ENCODE results near the gene MAN1C1. TPM values are rescaled to one million over a fixed set of nuclear protein-coding genes. Genes with fewer than 3 reads are reported as not detected.

The MAN1C1 gene
- total and polyA plus RNA-seq, 9 of the 15 experiments (the other 6 are each of a cell fraction or from before 2014, with no cell fraction given), result 0.04 to 0.44 (median 0.10) TPM; not detected in 3

- TF ChIP-seq, protein P1, sequence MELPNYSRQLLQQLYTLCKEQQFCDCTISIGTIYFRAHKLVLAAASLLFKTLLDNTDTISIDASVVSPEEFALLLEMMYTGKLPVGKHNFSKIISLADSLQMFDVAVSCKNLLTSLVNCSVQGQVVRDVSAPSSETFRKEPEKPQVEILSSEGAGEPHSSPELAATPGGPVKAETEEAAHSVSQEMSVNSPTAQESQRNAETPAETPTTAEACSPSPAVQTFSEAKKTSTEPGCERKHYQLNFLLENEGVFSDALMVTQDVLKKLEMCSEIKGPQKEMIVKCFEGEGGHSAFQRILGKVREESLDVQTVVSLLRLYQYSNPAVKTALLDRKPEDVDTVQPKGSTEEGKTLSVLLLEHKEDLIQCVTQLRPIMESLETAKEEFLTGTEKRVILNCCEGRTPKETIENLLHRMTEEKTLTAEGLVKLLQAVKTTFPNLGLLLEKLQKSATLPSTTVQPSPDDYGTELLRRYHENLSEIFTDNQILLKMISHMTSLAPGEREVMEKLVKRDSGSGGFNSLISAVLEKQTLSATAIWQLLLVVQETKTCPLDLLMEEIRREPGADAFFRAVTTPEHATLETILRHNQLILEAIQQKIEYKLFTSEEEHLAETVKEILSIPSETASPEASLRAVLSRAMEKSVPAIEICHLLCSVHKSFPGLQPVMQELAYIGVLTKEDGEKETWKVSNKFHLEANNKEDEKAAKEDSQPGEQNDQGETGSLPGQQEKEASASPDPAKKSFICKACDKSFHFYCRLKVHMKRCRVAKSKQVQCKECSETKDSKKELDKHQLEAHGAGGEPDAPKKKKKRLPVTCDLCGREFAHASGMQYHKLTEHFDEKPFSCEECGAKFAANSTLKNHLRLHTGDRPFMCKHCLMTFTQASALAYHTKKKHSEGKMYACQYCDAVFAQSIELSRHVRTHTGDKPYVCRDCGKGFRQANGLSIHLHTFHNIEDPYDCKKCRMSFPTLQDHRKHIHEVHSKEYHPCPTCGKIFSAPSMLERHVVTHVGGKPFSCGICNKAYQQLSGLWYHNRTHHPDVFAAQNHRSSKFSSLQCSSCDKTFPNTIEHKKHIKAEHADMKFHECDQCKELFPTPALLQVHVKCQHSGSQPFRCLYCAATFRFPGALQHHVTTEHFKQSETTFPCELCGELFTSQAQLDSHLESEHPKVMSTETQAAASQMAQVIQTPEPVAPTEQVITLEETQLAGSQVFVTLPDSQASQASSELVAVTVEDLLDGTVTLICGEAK (IDR thresholded peaks at IDR 0.05), result peak; percentile 95
- TF ChIP-seq, protein P1 (CRISPR knock-in tag; IDR thresholded peaks at IDR 0.05), result no peak
- peak; percentile 13 for TF ChIP-seq NFIC (IDR thresholded peaks at IDR 0.05)
- TF ChIP-seq, protein P2, sequence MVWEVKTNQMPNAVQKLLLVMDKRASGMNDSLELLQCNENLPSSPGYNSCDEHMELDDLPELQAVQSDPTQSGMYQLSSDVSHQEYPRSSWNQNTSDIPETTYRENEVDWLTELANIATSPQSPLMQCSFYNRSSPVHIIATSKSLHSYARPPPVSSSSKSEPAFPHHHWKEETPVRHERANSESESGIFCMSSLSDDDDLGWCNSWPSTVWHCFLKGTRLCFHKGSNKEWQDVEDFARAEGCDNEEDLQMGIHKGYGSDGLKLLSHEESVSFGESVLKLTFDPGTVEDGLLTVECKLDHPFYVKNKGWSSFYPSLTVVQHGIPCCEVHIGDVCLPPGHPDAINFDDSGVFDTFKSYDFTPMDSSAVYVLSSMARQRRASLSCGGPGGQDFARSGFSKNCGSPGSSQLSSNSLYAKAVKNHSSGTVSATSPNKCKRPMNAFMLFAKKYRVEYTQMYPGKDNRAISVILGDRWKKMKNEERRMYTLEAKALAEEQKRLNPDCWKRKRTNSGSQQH (CRISPR knock-in tag; IDR thresholded peaks at IDR 0.05), result no peak
- TF ChIP-seq KHSRP (IDR thresholded peaks at IDR 0.05), result no peak
- TF ChIP-seq IRF2 (CRISPR knock-in tag; IDR thresholded peaks at IDR 0.05), result no peak
- TF ChIP-seq ZBTB5 (IDR thresholded peaks at IDR 0.05), result no peak
- no peak for TF ChIP-seq IRF1 (CRISPR knock-in tag; IDR thresholded peaks at IDR 0.05; ENCODE audit: borderline replicate concordance)
- no peak for TF ChIP-seq WHSC1 (IDR thresholded peaks at IDR 0.05; ENCODE audit: low read length)
- TF ChIP-seq FIP1L1 (IDR thresholded peaks at IDR 0.05; ENCODE audit: low read depth, low read length, poor library complexity, severe bottlenecking), result peak; percentile 85
- no peak for TF ChIP-seq THRAP3 (IDR thresholded peaks at IDR 0.05; ENCODE audit: borderline replicate concordance)
- TF ChIP-seq E2F3 (CRISPR knock-in tag; IDR thresholded peaks at IDR 0.05), result 0 out of 2 replicates have a peak, but pooled peaks have one; percentile 37
- no peak for TF ChIP-seq HOXB6 (CRISPR knock-in tag; IDR thresholded peaks at IDR 0.05; ENCODE audit: borderline replicate concordance)
- TF ChIP-seq ZNF76 (CRISPR knock-in tag; IDR thresholded peaks at IDR 0.05; ENCODE audit: borderline replicate concordance), result no peak
- peak; percentile 50 for TF ChIP-seq DPF2 (IDR thresholded peaks at IDR 0.05)
Observed at GRCh38 chr1:25819491-25820246, 203.1 kb downstream of the MAN1C1 start, which contains the start of gene MTFR1L (continued).
